VCaP (cell line): Measurements from ENCODE around the gene ARID1B.

Experiments used
- H3K27ac ChIP-seq: fragments of 450-650 bp; 2 replicates; pipeline ENCODE4 v1.5.1; 2017
- TF ChIP-seq, protein P1 (sequence below): fragments of 450-650 bp; conservative IDR thresholded peaks from 2 replicates; pipeline ENCODE4 v1.5.1; 2017; ENCODE audit warnings: mild to moderate bottlenecking, moderate library complexity

The ARID1B gene

DNA sequence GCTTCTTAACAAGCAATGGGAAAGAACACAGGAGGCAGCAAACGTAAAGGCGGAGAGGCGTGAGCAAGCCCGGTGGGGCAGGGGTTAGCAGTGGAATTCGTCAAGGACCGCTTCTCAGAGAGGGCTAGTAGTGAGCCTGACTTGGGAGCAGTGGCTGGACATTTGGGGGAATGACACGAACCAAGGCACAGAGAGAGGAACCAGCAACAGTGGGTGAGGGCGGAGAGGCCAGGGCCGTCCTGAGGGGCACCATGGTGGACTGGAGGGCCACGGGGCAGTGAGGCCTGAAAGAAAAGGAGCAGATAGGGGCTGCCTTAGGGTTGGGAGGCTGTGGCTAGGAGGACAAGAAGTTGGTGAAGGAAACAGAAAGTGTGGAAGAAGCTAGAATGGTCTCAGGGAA, 12.1 kb upstream of the ARID1B start:
- TF ChIP-seq, protein P1, sequence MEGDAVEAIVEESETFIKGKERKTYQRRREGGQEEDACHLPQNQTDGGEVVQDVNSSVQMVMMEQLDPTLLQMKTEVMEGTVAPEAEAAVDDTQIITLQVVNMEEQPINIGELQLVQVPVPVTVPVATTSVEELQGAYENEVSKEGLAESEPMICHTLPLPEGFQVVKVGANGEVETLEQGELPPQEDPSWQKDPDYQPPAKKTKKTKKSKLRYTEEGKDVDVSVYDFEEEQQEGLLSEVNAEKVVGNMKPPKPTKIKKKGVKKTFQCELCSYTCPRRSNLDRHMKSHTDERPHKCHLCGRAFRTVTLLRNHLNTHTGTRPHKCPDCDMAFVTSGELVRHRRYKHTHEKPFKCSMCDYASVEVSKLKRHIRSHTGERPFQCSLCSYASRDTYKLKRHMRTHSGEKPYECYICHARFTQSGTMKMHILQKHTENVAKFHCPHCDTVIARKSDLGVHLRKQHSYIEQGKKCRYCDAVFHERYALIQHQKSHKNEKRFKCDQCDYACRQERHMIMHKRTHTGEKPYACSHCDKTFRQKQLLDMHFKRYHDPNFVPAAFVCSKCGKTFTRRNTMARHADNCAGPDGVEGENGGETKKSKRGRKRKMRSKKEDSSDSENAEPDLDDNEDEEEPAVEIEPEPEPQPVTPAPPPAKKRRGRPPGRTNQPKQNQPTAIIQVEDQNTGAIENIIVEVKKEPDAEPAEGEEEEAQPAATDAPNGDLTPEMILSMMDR, result no peak
- H3K27ac ChIP-seq, result no peak overlapping the region

DNA sequence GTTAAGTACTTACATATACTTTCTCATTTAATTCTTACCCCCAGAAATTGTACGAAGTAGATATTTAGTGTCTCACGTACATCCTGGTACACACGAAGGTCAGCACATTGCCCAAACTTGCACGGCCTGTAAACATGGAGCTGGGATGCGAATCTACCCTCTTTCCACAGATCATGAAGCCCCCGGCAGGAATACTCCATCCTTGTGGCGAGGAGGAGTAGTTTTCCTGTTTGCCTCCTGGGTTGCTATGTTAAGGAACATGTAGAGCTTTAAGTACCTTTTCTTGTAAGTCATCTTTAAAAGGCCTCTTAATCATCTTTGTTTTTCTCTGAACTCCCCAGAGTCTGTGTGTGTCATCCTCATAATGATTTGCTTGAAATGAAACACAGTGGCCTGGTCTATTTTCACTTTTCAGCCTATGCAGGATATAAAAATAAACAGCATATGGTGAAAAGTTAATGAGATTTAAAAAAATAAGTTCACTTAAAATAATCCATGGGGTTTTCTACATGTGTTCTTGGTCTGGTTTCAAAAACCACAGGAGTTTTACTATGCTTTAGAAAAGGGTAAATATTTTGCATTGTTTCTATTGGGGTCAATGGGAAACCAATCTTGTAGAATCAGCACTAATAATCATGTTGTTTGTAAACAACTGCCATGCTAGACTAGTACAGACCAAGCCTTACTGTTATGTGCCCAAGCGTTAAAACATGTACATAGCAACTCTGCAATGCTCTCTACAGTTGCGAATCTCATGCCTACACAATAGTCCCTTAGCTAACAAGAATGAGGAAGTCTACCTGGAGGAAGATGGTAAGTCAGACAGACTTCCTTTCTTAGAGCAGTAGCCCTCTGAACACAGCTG, 9.3 kb upstream of the ARID1B start:
- H3K27ac ChIP-seq, result no peak overlapping the region
- TF ChIP-seq, protein P1, result no peak

DNA sequence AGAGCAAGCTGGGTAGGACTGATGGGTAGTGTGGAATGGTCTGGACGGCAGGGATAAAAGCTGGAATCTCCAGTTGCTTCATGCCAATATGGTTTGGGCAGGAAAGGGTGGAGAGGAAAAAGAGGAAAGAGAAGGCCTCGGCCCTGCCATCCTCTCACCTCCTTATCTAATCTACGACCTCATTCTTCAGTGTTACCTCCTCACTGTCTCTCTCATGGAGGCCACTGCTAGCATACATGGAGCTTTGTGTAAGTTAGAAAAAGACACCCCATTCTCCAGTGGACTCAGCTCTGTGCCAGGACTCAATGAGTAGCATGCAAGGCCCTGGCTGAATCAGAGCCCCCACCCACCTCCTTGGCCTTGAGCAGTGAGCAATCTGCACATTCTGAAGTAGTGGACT, 6.1 kb upstream of the ARID1B start:
- TF ChIP-seq, protein P1, result no peak
- no peak overlapping the region for H3K27ac ChIP-seq

DNA sequence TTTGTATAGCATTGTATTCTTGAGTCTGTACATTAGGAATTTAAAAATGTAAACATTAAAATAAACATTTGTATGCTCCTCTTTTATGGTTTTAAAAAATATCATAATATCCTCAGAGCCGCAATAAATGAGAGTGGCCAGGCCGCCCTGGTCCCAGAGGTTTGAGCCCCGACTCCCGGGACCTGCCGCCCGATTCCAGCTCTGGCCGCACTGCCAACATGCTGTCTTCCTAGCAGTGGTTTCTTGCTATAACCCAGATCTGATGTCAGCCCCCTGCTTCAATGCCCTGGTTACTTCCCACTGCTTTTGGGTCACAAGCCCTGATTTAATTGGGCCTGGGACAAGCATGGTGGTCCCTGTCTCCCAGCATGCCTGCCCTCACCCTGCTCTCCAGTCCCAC, 5.4 kb upstream of the ARID1B start:
- TF ChIP-seq, protein P1, result no peak

DNA sequence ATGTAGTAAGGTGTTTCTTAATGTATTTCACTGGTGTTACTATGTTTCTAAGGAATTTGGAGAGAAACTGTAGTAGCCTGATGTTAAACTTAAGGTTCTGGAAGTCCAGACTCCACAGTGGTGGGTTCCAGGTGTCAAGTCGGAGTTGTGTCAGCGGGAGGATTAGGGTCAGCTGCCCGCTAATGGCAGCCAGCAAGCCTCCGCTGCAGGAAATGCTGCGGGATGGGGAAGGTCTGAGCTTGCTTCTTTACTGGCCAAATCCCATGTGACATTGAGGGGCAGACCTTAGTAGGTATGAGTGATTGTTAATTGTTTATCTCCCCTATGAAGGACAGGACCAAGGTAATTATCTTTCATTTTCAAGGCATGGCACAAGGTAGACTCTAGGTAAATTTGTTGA, 3.7 kb upstream of the ARID1B start:
- H3K27ac ChIP-seq, result no peak overlapping the region
- TF ChIP-seq, protein P1, result no peak

More for the DNA sequence above, 5.4 kb upstream of the ARID1B start:
- no peak overlapping the region for H3K27ac ChIP-seq

DNA sequence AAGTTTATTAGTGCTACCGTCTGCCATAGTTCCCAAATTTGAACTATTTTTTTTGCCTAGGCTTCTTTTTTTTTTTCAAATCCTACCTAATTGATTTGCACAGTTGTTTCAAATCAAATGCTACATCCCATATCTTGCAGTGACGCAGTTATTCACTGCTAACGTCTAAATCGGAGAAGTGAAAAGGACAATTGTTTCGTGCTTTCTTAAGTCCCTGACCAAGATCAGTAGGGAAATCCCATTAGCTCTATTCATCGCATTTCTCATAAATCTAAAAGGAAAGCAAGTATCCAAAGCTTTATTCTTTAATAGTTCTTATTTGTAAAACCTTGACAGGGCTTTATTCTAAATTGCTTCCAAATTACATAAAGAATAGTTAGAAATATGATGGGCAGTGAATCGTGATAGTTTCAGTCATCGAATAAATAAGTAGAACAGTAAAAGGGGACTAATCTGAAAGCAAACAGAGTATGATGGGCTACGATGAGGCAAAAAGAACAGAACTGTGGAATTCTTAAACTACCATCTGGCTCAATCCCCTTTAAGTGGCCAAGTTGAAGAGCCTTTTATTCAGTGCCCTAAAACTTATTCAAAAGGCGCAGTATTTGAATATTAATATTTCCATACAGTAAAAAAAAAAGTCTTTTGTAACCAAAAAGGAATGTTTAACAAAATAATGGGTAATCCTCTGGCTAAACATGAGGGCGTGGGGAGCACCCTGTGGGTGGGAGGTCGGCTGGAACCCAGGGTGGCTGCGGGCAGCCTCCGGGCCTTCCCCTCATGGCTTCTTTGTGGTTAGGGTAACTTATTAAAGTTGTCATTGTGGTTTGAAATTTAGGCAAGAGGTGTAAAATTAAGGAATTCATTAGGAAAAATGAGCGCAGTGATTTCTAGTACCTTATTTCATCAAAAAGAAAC, 3.0 kb upstream of the ARID1B start:
- peak overlapping the region; percentile 99 for H3K27ac ChIP-seq
- TF ChIP-seq, protein P1, result no peak

DNA sequence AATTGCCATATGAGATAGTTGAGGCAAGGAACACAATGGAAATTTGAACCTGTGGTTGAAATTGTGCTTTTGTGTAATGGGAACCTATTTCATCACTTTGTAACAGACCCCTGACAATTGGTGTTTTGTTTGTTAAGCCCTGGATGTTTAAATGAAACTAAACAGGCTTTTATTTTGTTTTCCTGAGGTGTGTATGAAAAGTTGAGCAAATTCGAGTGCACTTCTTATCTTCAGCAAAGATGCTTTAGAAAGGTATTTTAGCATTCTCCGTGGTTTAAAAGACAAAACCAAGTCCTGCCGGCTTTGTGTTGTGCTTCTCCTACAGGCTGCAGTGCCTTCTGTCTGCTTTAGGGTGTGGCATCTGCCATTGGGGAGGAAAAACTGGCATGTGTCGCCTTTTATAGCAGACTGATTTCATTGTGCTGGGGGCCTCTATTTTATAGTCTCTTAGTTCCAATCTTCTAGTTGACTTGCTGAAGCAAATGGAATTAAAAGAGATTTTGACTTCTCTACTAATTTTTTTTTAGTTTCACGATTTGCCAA, 2.2 kb upstream of the ARID1B start:
- H3K27ac ChIP-seq, result peak overlapping the region; percentile 99
- TF ChIP-seq, protein P1, result no peak
